Activated CD4-positive, alpha-beta T cell treated with anti-CD3 and anti-CD28 coated beads, Interleukin-2, amount 50 U/mL, for 48 hours (primary cell): ENCODE results near the gene CSRP2.

Source experiments
- DNase-seq, 2 experiments: peaks; one replicate each; pipeline ENCODE4 v3.0.0-alpha.2; 2020

Gene CSRP2

DNA sequence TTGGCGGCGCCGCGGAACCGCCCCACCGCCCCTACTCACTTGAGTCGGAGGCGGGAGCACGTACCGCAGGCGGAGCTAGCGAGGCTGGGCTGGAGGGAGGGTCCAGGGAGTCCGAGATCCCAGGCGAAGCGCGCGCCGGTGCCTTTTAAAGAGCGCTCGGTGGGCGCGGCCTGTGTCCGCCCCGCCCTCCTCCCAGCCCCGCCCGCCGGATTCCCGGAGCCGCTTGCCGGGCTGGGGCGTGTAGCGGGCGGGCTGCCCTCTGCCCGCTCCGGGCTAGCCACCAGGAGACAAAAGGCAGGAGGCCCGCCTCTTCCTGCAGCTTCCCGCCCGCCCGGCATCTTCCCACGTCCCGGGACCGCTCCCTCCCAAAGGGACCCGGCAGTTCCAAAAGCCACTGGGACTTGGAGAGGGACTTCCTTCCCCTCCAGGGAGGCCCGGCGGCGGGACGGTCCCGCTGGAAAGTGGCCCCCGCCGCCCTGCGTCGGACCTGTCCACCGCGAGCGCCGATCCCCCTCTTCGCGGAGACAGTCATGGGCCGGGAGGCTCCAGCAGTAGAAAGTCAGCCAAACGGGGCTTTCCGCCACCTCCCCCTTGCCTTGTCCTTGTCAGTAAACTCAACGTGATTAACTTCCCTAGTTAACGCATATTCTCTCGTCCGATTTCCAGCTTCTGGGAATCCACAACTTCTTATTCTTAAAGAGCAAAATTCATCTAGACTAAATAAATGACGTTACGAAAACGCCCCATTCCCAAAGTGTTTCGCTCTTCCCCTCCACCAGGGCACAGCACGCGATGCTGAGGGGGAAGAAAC lies at the start of gene CSRP2:
Gene CSRP2, minus strand, starts transcription at position 121 of the 811 bp plus-strand sequence. CDS start 12,759 bp downstream, outside the sequence.
- DNase-seq, result peak; percentile 78 to 84

DNA sequence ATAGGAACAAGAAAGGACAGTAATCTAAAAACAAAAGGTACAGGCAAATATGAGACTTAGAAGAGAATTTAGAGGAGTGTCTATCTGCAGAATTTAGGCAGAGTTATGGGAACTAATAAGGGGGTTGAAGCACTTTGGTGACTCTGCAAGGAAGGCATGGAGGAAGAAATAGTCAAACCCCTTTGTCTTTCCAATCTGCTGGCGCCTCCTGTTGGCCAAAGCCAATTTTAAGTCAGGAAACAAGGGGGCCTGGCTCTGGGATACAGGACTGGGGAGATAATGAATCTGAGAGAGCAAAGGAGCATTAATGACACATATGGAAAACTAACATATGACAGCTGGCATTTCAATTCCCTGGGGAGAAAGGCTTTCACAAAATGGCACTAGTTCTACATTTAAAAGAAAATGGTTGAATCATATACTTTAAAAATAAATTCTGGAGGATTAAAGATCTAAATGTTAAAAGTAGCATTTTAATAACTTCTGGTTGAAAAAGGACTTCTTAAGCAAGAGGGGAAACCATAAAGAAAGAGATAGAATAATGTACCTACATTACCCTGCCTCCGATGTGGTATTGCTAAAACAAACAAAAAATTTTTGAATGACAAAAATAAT lies 48.5 kb upstream of the CSRP2 start:
- DNase-seq, result peak; percentile 45 to 60

- DNase-seq, result no peak
Measured at GRCh38 chr12:76925135-76925534, 46.3 kb upstream of the CSRP2 start.

DNA sequence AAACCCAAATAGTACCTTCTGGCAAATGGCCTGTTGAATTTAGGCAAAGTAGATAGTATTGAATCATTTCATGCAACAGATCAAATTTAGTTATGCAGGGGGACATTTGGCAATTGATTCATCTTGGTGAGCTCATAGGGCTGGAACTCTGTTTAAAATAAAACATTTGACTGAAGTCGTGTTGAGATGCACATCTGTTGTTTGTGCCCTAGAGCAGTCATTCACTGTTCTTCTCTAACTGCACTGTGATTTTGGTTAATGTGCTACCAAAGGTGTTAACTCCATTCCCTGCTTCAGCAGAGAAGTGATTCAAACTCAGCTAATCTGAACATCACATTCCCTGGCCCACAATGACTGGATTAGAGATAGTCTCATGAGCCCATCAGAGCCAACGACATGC lies 44.0 kb upstream of the CSRP2 start:
- no peak for DNase-seq

GRCh38 chr12:76921891-76922664 lies 43.3 kb upstream of the CSRP2 start:
- DNase-seq, result no peak

DNA sequence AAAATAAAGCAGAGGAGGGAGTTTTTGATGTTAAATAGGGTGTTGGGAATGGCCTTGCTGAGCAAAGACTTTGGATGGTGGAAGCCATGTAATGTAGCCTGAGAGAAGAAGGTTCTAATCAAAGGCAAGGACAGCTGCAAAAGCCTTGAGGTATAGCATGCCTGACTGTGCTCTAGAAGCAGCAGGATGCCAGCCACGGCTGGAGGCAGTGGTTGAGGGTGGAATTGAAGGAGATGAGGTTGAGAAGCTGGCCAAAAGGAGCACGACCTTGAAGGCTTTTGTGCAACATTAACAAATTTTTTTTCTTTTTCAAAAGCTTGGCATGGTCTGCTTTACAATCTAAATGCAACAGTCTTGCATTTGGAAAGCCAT lies 42.3 kb upstream of the CSRP2 start:
- no peak for DNase-seq

DNA sequence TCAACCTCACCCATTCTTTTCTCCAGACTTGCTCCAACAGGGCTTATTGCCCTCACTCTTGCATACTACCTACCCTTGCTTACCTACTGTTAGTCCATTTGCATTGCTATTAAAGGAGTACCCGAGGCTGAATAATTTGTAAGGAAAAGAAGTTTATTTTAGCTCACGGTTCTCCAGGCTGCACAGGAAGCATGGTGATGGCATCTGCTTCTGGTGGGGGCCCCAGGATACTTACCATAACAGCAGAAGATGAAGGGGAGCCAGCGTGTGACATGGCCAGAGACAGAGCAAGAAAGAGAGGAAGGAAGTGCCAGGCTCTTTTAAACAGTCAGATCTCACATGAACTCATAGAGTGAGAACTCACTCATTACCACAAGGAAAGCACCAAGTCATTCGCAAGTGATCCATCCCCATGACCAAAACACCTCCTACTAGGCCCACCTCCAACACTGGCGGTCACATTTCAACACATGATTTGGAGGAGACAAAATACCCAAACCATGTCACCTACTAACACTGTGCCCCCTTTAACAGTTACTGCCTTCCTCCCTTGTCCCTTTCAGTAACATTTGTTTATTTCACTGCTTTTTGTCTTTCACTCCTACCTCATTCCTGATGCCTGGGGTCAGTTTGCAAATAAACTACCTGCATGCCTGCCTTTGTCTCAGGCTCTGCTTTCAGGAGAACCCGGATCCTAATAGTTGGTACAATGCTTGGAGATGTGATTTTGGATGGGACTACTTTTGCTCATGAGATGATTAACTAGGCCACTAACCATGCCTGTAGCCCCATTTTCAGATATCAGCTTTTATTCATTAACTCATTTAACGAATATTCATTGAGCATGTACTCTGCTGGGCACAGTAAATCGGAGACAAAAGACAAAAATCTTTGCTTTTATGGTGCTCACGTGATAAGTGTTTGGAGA lies 41.6 kb upstream of the CSRP2 start:
- no peak for DNase-seq

DNA sequence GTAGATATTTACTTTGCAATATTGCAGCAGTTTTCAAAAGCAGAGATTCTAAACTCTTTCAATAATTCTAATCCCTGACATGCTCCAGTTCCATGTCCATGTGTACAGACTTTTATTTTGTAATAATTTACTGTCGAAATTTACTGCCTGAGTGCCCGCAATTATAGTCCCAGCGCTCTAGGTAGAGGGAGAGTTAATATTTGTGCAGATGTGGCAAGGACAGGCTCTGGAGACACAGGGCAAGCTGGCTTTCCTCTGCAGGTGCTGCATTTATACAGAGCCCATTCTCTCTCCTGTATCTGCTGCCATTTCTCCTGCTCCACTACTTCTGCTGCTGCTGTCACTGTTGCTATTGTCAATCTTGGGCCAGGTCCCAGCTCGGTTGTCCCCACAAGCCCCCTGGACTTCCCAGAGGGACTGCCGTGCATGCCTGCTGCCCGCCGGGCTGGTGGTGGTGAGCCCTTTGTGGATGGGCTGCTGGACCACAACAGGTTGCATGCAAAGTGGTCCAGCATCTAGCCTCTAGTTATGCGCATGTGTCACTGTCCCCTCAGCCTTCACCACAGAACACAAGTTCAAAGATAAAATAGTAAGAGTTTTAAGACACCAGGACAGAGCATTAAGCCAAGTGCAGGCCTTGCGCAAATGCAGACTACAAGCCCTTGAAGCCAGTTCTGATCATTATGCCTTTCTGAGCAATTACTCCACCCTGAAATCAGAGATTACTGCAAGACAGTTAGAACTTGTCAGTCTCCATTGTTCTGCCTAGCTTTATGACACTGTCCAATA lies 40.8 kb upstream of the CSRP2 start:
- no peak for DNase-seq

GRCh38 chr12:76916170-76916540 lies 37.3 kb upstream of the CSRP2 start:
- DNase-seq, result no peak

- no peak for DNase-seq
Measured at GRCh38 chr12:76915361-76916169, 36.7 kb upstream of the CSRP2 start.

GRCh38 chr12:76914102-76914859 lies 35.5 kb upstream of the CSRP2 start:
- no peak for DNase-seq

DNA sequence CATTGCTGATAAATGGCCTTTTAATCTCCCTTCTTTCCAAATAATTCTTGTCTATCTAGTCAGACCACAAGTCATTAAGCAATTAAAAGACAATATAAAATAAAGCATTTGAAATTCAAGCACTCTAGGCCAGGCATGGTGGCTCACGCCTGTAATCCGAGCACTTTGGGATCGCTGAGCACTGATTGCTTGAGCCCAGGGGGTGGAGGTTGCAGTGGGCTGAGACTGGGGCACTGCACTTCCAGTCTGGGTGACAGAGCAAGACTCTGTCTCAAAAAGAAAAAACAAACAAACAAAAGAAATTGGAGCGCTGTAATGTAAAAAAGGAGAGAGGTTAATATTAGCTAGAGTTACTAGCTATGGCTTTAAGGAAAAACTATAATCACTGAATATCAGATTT lies 30.5 kb upstream of the CSRP2 start:
- no peak for DNase-seq

DNA sequence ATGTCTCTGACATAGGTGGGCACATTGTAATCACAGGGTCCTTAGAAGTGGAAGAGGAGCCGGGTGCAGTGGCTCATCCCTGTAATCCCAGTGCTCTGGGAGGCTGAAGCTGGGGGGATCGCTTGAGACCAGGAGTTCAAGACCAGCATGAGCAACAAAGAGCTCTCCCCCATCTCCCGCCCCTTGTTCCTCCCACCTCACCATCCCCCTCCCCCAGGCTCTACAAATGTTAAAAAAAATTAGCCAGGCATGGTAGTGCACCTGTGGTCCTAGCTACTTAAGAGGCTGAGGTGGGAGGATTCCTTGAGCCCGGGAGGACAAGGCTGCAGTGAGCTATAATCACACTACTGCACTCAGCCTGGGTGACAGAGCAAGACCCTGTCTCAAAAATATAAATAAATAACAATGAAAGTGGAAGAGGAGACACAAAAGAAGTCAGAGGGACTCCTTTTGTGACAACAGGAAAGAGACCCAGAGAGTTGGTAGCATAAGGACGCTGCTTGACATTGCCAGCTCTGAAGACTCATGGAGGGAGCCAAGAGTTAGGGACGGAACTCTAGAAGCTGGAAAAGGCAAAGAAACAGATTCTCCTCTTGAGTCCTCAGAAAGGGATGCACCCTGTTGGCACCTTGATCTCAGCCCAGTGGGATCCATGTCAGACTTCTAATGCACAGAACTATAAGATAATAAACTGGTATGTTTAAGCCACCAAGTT lies 29.6 kb upstream of the CSRP2 start:
- no peak for DNase-seq

DNA sequence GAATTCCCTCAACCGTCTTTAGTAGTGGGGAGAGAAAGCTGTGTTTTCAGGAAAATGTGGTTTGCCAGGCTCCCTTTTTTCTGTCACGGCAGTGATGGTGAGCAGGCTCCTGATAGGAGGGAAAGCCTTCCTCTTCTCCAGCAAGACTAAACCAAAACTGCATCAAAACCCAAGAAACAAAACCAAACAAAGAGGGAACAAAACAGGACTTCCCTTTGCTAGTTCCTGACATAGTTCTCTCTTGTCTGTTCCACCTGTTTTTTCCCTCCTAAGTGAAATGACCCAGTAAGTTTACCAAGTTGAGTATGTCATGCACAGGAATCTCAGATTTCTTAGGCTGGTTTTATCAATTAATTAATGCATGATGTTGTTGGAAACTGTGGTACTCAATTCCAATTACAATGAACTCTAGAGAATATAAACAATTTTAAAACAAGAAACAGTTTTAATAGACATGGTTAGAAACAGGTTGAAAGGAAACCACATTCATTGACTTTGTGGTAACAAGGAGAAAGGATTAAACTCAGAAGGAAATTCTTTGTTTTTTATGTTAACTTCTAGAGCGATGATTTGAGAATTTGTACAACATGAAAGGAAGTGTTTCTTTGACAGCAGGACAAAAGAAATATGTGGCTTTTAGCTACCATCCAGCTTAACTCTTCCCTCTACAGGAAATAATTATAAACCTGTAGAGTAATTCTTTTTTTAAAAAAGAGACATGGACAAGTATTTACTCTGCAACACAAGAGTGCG lies 23.0 kb upstream of the CSRP2 start:
- no peak for DNase-seq

DNA sequence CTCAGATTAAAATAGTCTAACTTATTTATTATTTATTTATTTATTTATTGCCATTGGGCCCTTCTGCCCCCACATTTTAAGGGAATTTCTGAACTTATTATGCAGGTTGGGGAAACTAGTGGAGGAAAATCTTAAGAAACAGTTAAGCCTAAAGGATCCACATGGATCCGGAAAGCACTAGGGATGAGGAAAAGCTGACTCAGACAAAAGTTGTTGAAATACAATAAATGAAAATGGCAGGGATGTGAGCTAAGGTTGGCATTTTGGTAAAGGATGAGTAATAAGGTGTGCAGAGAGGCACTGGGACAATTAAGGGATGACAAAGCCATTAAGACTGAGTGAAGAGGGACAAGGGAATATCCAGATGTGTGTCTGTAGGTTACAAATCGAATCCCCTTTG lies 20.7 kb upstream of the CSRP2 start:
- no peak for DNase-seq

- DNase-seq, result no peak
Measured at GRCh38 chr12:76898442-76898841, 19.6 kb upstream of the CSRP2 start.

DNA sequence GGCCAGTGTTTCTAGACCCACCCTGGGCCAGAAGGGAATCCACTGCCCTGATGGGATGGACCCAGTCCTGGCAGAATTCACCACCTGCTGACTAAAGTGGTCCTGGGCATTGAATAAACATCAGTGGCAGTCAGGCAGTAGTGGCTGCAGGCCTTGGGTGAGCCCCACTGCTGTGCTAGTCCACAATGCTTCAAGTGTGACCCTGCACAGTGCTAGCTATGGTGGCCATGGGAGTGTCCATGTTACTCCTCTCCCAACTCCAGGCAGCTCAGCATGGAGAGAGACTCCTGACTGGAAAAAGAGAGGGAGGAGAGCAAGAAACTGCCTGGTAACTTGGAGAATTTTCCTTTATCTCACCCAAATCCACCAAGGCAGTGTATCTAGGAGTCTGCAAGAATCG lies 17.5 kb upstream of the CSRP2 start:
- no peak for DNase-seq

GRCh38 chr12:76895796-76896195 lies 17.0 kb upstream of the CSRP2 start:
- no peak for DNase-seq

- DNase-seq, result no peak
Measured at GRCh38 chr12:76891609-76892008, 12.8 kb upstream of the CSRP2 start.
